Left cardiac atrium (tissue), 4 donors: ENCODE measurements around the gene TCF7L1. TPM values are rescaled to one million over a fixed set of nuclear protein-coding genes. Genes with fewer than 3 reads are reported as not detected.
A peak's percentile ranks its signal among the peaks of the same experiment; 100 is the strongest.

Experiments used
- ATAC-seq, 2 donors: fragments of 200-7000 bp; cut with Tn5 transposase; one replicate each; pipeline ENCODE4 v1.9.1; 2020; ENCODE audit warnings: mild to moderate bottlenecking in 2 of 2, moderate library complexity in 2 of 2
- DNase-seq: peaks from one replicate; pipeline ENCODE4 v3.0.0-alpha.2; 2020
- intact Hi-C, 2 donors: fragments of 100-400 bp; cut with DNase I; formaldehyde crosslinking; loops; one replicate each; pipeline versions ENCODE4 v1.14.1 to v1.15.1; 2022 to 2023
- total RNA-seq, 2 donors: library from RNA; stranded (reverse); fragmentation: NEBNext Ultra II Directional; extraction: Animal tissue kit (Norgen Biotek cat#: 25700); gene quantifications; one replicate each; pipeline ENCODE4 v1.2.1, GENCODE V29; 2021
- donor health status: DM: no; HTN: yes; CAD: no.
- donor health status: DM: no; HTN: yes; CAD: no; lungs with severe emphysema.
- donor health status: DM: yes; HTN: yes; CAD: no.
- donor health status: Dilated cardiomyopathy.

The TCF7L1 gene
- total RNA-seq, 2 donors from 2014 or later = 17.1 to 17.3 TPM

- no peak for ATAC-seq
- no peak for DNase-seq
- intact Hi-C loops = no loop called here
Measured at GRCh38 chr2:85237849-85238565, 104.8 kb downstream of the TCF7L1 start.

GRCh38 chr2:85238607-85239006 is 105.4 kb downstream of the TCF7L1 start:
- DNase-seq = no peak
- intact Hi-C loops = no loop called here
- no peak for ATAC-seq

DNA sequence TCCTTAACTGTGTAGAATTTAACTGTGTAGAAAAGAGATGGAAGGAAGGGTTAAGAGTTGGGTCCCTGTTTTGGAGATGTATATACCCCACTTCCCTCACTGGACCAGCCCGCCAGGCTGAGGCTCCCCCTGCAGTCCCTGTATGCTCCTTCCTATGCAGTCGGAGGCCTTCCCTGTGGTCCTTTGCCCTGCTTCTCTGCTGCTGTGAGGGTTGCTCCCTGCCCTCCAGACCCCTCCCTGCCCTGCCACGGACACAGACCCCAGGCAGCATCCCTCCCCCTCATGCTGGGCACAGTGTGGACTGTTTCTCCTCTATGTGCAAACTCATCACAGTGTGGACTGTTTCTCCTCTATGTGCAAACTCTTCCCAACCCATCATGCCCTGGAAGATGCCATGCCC is 105.9 kb downstream of the TCF7L1 start:
- no peak for DNase-seq
- intact Hi-C loops = no loop called here

DNA sequence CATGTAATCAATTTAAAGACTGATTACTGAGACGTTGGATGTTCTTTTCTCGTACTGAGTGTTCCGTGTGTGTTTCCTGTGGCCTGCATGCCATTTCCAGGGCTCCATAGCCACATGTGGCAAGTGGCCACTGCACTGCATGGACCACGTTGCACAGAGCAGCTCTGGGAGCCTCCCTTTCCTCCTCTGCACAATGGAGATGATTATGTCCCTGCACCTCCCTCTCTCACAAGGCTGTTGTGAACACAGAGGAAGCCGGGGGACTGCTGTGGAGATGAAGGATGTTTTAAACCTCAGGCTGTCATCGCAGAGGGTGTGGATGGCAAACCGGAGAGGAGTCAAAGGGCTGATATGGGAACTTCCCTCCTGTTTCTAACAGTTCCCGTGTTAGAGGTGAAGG is 106.9 kb downstream of the TCF7L1 start:
- intact Hi-C loops = no loop called here

More for the DNA sequence above, 105.9 kb downstream of the TCF7L1 start:
- ATAC-seq = no peak

GRCh38 chr2:85242321-85242720 is 109.1 kb downstream of the TCF7L1 start:
- DNase-seq = no peak
- ATAC-seq = no peak
- intact Hi-C loops = no loop called here

More for the DNA sequence above, 106.9 kb downstream of the TCF7L1 start:
- ATAC-seq (peak in 1 of 2 donors; percentile 52), DNase-seq (no peak)

GRCh38 chr2:85243101-85244072 is 110.2 kb downstream of the TCF7L1 start:
- intact Hi-C loops = loop anchor here in 1 of 2 donors (1.0 kb wide), 1 partner anchor 110 kb away; the partner anchor contains the start of gene TCF7L1
- DNase-seq (peak; percentile 76), ATAC-seq (peak; percentile 50 to 58)

GRCh38 chr2:85244828-85245227 is 111.6 kb downstream of the TCF7L1 start:
- no peak for ATAC-seq
- DNase-seq = no peak
- intact Hi-C loops = no loop called here

GRCh38 chr2:85245891-85246290 is 112.7 kb downstream of the TCF7L1 start:
- intact Hi-C loops = no loop called here

DNA sequence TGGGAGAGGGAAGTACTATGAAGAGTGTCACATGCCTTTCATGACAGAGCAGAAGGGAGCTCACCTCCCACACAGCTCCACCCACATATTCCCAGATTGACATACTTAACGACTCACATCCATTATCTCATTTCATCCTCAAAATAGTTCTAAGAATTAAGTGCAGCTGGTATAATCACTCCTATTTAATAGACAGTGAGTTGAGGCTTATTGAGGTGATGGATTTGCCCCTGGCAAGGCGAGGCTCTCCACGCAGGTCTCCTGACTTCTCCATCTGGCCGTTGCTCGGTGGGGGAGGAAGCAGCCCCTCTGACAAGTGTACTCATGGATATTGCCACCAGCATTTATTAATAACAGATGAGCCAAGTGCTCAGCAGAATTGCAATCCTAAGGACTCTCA is 113.2 kb downstream of the TCF7L1 start:
- DNase-seq (no peak), ATAC-seq (peak in 1 of 2 donors; percentile 24)
- intact Hi-C loops = no loop called here

More at GRCh38 chr2:85245891-85246290, 112.7 kb downstream of the TCF7L1 start:
- ATAC-seq (no peak), DNase-seq (no peak)

- intact Hi-C loops = no loop called here
- DNase-seq = no peak
- ATAC-seq = no peak
Measured at GRCh38 chr2:85247610-85248009, 114.4 kb downstream of the TCF7L1 start.

DNA sequence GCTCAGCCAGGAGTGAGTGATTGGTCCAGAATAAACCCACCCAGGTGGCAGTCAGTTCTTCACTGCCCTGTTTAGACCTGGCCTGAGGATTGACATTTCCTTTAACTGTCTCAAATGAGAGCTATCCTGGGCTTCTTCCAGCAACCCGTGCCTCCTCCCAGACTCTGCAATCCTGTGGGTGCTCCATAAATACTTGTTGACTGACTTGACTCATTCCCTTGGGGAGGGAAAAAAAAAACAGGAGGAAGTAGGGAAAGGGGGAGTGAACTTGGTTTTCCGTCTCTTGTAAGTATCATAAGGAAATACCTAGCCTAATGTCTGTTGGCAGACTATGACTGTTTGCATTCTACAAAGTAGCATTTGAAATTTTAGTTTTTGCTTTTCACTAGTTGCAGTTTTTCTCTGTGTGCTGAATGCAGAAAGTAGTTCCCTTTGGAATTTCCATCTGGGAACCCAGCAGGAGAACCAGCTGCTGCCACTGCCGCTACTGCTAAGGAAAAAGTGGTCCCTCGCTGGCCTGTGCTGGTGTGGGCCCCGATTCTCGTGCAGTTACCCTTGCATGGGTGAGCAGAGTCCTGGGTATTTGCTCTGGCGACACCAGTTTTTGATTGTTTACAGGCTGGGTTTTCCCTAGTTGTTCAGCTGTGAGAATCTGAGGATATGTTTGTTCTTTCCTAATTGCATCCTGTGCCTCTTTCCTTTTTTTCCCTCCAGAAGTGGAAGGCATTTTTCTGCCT is 115.7 kb downstream of the TCF7L1 start:
- intact Hi-C loops = no loop called here
- DNase-seq (no peak), ATAC-seq (peak; percentile 63 to 74)

DNA sequence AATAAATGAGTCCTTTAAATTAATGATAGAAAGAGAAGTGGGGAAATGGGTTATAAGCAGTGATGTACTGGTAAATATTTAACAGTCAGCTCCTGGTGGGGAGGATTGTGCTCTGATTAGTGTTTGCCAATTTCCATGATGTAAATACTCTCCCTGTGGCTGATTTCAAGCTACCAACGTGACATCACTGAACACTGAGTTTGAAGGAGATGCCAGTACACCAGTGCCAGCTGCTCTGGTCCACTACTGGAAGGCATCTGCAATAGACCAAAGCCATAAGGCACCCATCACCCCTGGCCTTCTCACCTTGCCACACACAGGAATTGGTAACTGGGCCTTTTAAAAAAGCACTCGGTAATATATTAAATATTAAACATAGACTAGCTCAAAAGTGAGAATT is 116.9 kb downstream of the TCF7L1 start:
- intact Hi-C loops = no loop called here
- peak; percentile 17 to 23 for ATAC-seq
- DNase-seq = no peak

DNA sequence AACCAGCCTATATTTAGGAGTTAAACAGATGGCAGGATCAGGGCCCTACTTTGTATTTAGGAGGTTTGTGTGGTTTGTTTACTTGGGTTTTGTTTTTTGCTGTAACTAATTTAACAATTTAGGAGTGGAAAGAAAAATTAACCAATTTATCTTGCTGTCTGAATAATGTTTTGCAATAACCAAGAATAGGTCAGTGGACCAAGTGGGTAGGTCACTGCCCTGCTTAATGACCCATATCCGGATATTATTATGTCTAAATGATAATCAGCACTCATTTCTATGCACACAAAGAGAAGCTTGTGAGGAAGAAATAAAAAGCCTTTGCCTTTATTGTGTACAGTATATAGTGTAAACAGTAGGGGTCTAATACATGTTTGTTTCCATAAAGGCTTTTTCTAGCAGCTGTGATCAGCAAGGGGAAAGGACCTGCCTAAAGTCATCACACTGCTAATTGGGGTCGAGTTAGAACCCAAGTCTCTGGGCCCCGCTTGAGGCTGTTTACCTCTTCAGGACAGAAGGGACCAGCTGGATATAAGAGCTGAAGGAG is 118.0 kb downstream of the TCF7L1 start:
- no peak for DNase-seq
- no peak for ATAC-seq
- intact Hi-C loops = no loop called here

- no peak for ATAC-seq
Measured at GRCh38 chr2:85253890-85254289, 120.7 kb downstream of the TCF7L1 start.

DNA sequence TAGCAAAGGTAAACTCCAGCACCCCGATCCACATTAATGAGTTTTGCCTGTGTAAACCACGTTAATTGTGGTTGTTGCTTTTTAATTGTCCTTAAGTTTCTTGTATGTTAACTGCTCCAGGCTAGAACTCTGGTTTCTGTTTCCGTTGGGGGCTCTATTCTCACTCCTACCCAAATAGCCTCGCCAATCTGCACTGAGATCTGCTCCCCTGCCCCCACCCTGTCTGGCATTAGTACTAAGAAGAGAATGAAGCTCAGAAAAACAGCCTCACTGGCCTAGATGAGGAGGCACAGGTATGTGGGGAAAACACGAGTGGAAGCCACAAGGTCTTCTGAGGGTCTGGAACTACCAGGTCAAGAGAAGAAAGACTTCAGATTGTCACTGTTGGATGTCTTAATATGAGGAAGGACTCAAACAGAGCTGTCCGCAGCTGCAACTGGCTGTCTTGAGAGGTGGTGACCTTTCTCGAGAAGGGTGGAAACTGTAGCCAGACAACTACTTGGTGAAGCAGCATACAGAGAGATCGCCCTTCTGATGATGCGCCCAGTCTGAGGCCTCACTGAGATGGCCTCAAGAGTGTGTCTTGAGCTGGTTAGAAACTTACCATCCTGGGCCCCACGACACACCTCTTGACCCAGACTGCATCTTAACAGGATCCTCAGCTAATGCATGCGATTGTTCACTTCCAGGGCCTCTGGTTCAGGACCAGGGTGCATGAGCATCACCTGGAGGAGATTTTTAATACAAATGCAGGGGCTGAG is 121.5 kb downstream of the TCF7L1 start:
- intact Hi-C loops = no loop called here
- DNase-seq (no peak), ATAC-seq (no peak)

More at GRCh38 chr2:85253890-85254289, 120.7 kb downstream of the TCF7L1 start:
- no peak for DNase-seq
- intact Hi-C loops = no loop called here

DNA sequence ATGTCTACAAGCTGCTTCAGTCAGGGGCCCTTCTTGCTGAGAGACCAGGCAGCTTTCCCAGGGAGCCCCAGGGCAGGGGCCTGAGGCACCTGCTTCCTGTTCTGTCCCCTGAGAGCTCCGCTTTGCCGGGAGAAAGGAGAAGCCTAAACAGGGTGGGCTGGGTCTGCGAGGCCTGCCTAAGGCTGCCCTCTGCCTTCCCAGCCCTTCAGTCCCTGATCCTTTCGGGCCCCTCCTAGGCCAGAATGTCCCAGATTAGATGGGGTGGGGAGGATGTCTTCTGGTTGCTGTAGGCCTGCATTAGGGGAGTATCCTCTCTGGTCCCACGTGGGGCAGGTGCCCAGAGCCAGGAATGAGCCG is 122.2 kb downstream of the TCF7L1 start:
- intact Hi-C loops = no loop called here
- no peak for DNase-seq
- ATAC-seq = no peak

GRCh38 chr2:85255813-85256594 is 122.8 kb downstream of the TCF7L1 start:
- intact Hi-C loops = no loop called here

More at GRCh38 chr2:85255813-85256594, 122.8 kb downstream of the TCF7L1 start:
- DNase-seq (no peak), ATAC-seq (peak; percentile 35 to 50)
